GM12874 (cell line): ENCODE measurements around the gene MAPK13.

Source experiments
- TF ChIP-seq, protein P1 (sequence below): IDR thresholded peaks from 2 replicates; pipeline ENCODE4 v1.5.1; 2011; ENCODE audit warnings: low read depth, mild to moderate bottlenecking, control low read depth, low read length, moderate library complexity; ENCODE audit not compliant: insufficient read depth

MAPK13 gene

DNA sequence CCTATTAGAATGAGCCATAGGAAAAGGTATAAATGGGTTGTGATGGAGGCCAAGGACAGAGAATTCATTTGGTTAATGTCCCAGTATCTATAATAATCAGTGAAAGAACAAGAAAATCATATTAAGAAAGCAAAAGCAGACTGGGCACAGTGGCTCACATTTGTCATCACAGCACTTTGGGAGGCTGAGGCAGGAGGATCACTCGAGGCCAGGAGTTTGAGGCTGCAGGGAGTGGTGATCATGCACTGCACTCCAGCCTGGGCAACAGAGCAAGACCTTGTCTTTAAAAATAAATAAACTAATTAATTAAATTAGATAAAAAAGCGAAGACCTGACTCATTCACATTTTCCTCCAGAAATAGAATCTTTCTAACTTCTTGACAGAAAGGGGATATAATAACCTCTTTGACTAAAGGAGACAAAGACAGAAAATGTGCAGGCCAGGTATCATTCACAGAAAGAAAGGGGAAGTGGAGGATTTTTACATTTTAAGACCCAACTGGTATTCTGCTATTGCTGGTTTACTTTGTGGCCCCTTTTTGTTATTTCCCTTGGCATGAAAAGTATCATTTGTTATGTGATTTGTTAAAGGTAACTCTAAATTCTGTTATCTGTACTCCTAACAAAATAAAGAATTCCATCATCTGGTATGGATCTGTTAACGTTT is 31.9 kb upstream of the MAPK13 start:
- TF ChIP-seq, protein P1, sequence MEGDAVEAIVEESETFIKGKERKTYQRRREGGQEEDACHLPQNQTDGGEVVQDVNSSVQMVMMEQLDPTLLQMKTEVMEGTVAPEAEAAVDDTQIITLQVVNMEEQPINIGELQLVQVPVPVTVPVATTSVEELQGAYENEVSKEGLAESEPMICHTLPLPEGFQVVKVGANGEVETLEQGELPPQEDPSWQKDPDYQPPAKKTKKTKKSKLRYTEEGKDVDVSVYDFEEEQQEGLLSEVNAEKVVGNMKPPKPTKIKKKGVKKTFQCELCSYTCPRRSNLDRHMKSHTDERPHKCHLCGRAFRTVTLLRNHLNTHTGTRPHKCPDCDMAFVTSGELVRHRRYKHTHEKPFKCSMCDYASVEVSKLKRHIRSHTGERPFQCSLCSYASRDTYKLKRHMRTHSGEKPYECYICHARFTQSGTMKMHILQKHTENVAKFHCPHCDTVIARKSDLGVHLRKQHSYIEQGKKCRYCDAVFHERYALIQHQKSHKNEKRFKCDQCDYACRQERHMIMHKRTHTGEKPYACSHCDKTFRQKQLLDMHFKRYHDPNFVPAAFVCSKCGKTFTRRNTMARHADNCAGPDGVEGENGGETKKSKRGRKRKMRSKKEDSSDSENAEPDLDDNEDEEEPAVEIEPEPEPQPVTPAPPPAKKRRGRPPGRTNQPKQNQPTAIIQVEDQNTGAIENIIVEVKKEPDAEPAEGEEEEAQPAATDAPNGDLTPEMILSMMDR = no peak

- TF ChIP-seq, protein P1 = no peak
Measured at GRCh38 chr6:36098920-36099647, 31.2 kb upstream of the MAPK13 start.

- TF ChIP-seq, protein P1 = no peak
Measured at GRCh38 chr6:36099869-36100483, 30.3 kb upstream of the MAPK13 start.

DNA sequence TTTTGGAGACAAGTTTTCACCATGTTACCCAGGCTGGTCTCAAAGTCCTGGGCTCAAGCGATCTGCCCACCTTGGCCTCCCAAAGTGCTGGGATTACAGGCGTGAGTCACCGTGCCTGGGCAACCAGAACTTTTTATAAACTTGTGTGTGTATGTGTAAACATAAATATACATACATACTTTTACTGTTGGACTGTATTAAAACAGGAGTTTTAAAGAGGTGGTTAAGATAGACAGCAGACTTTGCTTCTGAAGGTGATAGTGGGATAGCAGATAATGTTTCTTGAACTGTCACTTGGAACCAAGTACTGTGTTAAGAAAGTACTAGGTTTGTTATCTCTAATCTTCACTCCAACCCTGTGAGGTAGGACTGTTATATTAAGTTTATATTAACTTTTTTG is 28.6 kb upstream of the MAPK13 start:
- TF ChIP-seq, protein P1 = no peak

- TF ChIP-seq, protein P1 = no peak
Measured at GRCh38 chr6:36102853-36103252, 27.5 kb upstream of the MAPK13 start.

- TF ChIP-seq, protein P1 = no peak
Measured at GRCh38 chr6:36104836-36105235, 25.5 kb upstream of the MAPK13 start.

DNA sequence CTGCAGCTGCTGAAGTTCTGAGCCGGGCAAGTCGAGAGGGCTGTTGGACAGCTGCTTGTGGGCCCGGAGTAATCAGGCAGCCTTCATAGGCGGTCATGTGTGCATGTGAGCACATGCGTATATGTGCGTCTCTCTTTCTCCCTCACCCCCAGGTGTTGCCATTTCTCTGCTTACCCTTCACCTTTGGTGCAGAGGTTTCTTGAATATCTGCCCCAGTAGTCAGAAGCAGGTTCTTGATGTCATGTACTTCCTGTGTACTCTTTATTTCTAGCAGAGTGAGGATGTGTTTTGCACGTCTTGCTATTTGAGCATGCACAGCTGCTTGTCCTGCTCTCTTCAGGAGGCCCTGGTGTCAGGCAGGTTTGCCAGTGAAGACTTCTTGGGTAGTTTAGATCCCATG is 21.2 kb upstream of the MAPK13 start:
- TF ChIP-seq, protein P1 = no peak
